Gastroesophageal sphincter (tissue), 3 donors: ENCODE data around the gene SLC38A6.

Experiments used
- POLR2A ChIP-seq, 2 donors: fragments of 450-650 bp; IDR thresholded peaks; one replicate each; pipeline ENCODE4 v1.6.1; 2017; ENCODE audit warnings: antibody characterized with exemption in 2 of 2, mild to moderate bottlenecking in 2 of 2, moderate library complexity in 1 of 2
- POLR2AphosphoS5 ChIP-seq: sonication (generic); formaldehyde crosslinking; IDR thresholded peaks from one replicate; pipeline ENCODE4 v1.6.1; 2017; ENCODE audit warnings: antibody characterized with exemption
- TF ChIP-seq, protein P1 (sequence below), 4 experiments: fragments of 200-600 bp in 2 of 4; fragments of 450-650 bp in 2 of 4; sonication (generic) in 1 of 4; IDR thresholded peaks; one replicate each; pipeline ENCODE4 v1.5.1; 2017 to 2019; ENCODE audit warnings: antibody characterized with exemption in 4 of 4, mild to moderate bottlenecking in 2 of 4, moderate library complexity in 2 of 4

DNA sequence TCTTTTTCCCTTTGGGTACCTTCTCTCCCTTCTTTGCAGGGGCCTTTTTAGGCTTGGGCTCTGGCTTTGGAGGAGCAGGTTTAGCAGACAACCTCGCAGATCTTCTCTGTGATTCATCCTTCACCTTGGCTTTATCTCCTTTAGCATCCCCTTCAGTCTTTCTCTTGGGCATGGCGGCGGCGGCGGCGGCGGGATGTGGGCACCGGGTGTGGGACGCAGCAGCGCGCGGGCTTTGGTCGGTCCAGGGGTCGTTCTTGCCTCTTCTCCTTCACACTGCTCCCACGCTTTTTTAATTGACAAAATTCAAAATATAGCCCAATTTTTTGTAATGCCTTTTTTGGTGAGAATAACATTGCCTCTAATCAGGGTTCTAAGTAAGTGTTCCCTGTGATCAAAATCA lies 8.8 kb upstream of the SLC38A6 start:
- TF ChIP-seq, protein P1, sequence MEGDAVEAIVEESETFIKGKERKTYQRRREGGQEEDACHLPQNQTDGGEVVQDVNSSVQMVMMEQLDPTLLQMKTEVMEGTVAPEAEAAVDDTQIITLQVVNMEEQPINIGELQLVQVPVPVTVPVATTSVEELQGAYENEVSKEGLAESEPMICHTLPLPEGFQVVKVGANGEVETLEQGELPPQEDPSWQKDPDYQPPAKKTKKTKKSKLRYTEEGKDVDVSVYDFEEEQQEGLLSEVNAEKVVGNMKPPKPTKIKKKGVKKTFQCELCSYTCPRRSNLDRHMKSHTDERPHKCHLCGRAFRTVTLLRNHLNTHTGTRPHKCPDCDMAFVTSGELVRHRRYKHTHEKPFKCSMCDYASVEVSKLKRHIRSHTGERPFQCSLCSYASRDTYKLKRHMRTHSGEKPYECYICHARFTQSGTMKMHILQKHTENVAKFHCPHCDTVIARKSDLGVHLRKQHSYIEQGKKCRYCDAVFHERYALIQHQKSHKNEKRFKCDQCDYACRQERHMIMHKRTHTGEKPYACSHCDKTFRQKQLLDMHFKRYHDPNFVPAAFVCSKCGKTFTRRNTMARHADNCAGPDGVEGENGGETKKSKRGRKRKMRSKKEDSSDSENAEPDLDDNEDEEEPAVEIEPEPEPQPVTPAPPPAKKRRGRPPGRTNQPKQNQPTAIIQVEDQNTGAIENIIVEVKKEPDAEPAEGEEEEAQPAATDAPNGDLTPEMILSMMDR (IDR thresholded peaks at IDR 0.05), result no peak
- TF ChIP-seq POLR2AphosphoS5 (no peak), POLR2A (IDR thresholded peaks at IDR 0.05) (no peak)
